ENCODE results near the gene ABCA1.

DNA sequence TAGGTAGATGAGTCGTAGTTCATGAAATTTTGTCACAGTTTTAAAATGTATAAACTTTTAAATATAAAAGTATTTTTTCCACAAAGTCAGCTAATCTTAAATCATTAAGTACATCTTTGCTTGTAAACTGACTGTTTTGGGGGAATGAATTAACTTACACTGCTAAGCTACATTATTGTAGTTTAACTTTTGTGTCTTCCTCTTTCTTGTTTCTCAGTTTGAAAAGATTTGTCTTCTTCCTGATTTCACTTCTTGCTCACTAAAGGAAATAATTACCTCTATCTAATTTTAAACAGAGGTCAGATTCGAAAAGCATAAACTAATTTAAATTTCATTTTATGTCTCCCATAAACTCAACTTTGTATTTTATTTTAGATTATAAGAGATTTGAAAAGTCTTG is 158.3 kb downstream of the ABCA1 start:
- no peak for TF ChIP-seq POLR2A (IDR thresholded peaks at IDR 0.05)
- TF ChIP-seq EP300 (IDR thresholded peaks at IDR 0.05), result no peak
- no peak for TF ChIP-seq CTCF (IDR thresholded peaks at IDR 0.05)
- no peak for TF ChIP-seq POLR2AphosphoS5 (IDR thresholded peaks at IDR 0.05)
